ENCODE results near the gene LRRC8B. TPM values are rescaled to one million over a fixed set of nuclear protein-coding genes. Genes with fewer than 3 reads are reported as not detected.

The LRRC8B gene
- total RNA-seq, 2 donors from 2014 or later: 12.1 to 24.0 TPM

GRCh38 chr1:89565521-89565920, 40.9 kb downstream of the LRRC8B start:
- Mint-ChIP-seq H3K36me3 (ENCODE audit: low read depth) (peaks cover 4% of the 10 kb centered on the region), H3K27ac (no peak overlapping the region), H3K27me3 (no peaks in the 10 kb centered on the region), H3K4me1 (peaks cover 11% of the 10 kb centered on the region), H3K4me3 (no peak overlapping the region)
- ATAC-seq: no peak
- no peak for DNase-seq
- no peaks in the 10 kb centered on the region for H3K9me3 ChIP-seq (ENCODE audit: control insufficient read depth, low read length, poor library complexity, severe bottlenecking)

GRCh38 chr1:89566761-89567174, 42.1 kb downstream of the LRRC8B start:
- no peak overlapping the region for H3K27ac Mint-ChIP-seq
- no peaks in the 10 kb centered on the region for H3K9me3 ChIP-seq (ENCODE audit: control insufficient read depth, low read length, poor library complexity, severe bottlenecking)
- peaks cover 6% of the 10 kb centered on the region for H3K36me3 Mint-ChIP-seq (ENCODE audit: low read depth)
- no peak overlapping the region for H3K4me3 Mint-ChIP-seq
- peaks cover 14% of the 10 kb centered on the region for H3K4me1 Mint-ChIP-seq
- ATAC-seq (no peak), DNase-seq (no peak)
- H3K27me3 Mint-ChIP-seq: no peaks in the 10 kb centered on the region

- H3K27ac Mint-ChIP-seq: no peak overlapping the region
- H3K9me3 ChIP-seq (ENCODE audit: control insufficient read depth, low read length, poor library complexity, severe bottlenecking): no peaks in the 10 kb centered on the region
- peaks cover 14% of the 10 kb centered on the region for H3K4me1 Mint-ChIP-seq
- peaks cover 9% of the 10 kb centered on the region for H3K36me3 Mint-ChIP-seq (ENCODE audit: low read depth)
- no peaks in the 10 kb centered on the region for H3K27me3 Mint-ChIP-seq
- no peak overlapping the region for H3K4me3 Mint-ChIP-seq
- ATAC-seq (no peak), DNase-seq (no peak)
Measured at GRCh38 chr1:89567797-89568196, 43.2 kb downstream of the LRRC8B start.

- H3K9me3 ChIP-seq (ENCODE audit: control insufficient read depth, low read length, poor library complexity, severe bottlenecking): no peaks in the 10 kb centered on the region
- H3K27me3 Mint-ChIP-seq: no peaks in the 10 kb centered on the region
- DNase-seq (no peak), ATAC-seq (no peak)
- no peak overlapping the region for H3K27ac Mint-ChIP-seq
- peaks cover 5% of the 10 kb centered on the region for H3K4me1 Mint-ChIP-seq
- peaks cover 16% of the 10 kb centered on the region for H3K36me3 Mint-ChIP-seq (ENCODE audit: low read depth)
- H3K4me3 Mint-ChIP-seq: no peak overlapping the region
Measured at GRCh38 chr1:89573410-89573809, 48.8 kb downstream of the LRRC8B start.

- no peaks in the 10 kb centered on the region for H3K27me3 Mint-ChIP-seq
- peaks cover 16% of the 10 kb centered on the region for H3K36me3 Mint-ChIP-seq (ENCODE audit: low read depth)
- ATAC-seq: no peak
- H3K4me3 Mint-ChIP-seq: peak overlapping the region; percentile 25
- no peak overlapping the region for H3K27ac Mint-ChIP-seq
- DNase-seq: no peak
- H3K9me3 ChIP-seq (ENCODE audit: control insufficient read depth, low read length, poor library complexity, severe bottlenecking): no peaks in the 10 kb centered on the region
- peaks cover 9% of the 10 kb centered on the region for H3K4me1 Mint-ChIP-seq
Measured at GRCh38 chr1:89574621-89575020, 50.0 kb downstream of the LRRC8B start.

DNA sequence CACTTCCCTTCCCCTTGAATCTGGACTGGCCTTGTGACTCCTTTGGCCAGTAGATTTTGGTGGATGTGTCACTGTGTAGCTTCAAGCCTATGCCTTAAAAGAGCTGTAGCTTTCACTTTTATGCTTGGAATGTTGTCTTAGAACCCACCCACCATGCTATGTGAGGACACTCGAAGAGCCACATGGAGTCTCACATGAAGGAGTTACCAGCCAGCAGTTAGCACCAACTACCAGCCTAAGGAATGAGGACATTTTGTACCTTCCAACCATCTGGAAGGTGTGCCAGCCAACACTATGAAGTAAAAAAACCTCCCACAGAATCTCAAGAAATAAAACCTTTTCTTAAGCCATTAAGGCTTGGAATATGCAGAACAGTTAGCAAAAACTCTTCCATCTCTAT, 50.6 kb downstream of the LRRC8B start:
- Mint-ChIP-seq H3K4me3 (no peak overlapping the region), H3K36me3 (ENCODE audit: low read depth) (peaks cover 15% of the 10 kb centered on the region), H3K4me1 (peaks cover 9% of the 10 kb centered on the region), H3K27me3 (no peaks in the 10 kb centered on the region), H3K27ac (no peak overlapping the region)
- ATAC-seq: no peak
- H3K9me3 ChIP-seq (ENCODE audit: control insufficient read depth, low read length, poor library complexity, severe bottlenecking): no peaks in the 10 kb centered on the region
- DNase-seq: no peak

GRCh38 chr1:89576013-89576412, 51.4 kb downstream of the LRRC8B start:
- no peak overlapping the region for H3K27ac Mint-ChIP-seq

DNA sequence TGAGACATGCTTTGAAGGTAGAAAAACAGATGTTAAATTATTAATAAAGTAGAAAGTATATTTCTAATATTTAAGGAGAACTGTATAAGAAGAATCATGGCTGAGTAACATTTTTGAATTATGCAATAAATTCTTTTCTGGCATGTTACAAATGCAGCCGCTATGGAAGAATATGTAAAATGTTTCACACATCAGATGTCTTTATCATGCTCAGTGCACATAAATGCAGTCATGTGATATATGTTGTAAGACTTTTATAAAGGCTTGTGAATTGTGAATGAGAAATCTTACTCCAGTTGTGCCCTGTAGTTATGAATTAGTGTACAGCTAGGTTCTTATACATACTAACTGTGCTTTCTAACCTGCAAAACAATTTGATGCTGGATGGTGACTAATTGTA, 53.5 kb downstream of the LRRC8B start:
- Mint-ChIP-seq H3K36me3 (ENCODE audit: low read depth) (peaks cover 14% of the 10 kb centered on the region), H3K27ac (no peak overlapping the region), H3K4me1 (peaks cover 7% of the 10 kb centered on the region), H3K4me3 (no peak overlapping the region), H3K27me3 (no peaks in the 10 kb centered on the region)
- ATAC-seq (no peak), DNase-seq (no peak)
- no peaks in the 10 kb centered on the region for H3K9me3 ChIP-seq (ENCODE audit: control insufficient read depth, low read length, poor library complexity, severe bottlenecking)

More at GRCh38 chr1:89576013-89576412, 51.4 kb downstream of the LRRC8B start:
- no peaks in the 10 kb centered on the region for H3K27me3 Mint-ChIP-seq
- ATAC-seq: no peak
- peaks cover 13% of the 10 kb centered on the region for H3K36me3 Mint-ChIP-seq (ENCODE audit: low read depth)
- no peaks in the 10 kb centered on the region for H3K9me3 ChIP-seq (ENCODE audit: control insufficient read depth, low read length, poor library complexity, severe bottlenecking)
- DNase-seq: no peak
- no peak overlapping the region for H3K4me3 Mint-ChIP-seq
- H3K4me1 Mint-ChIP-seq: peaks cover 9% of the 10 kb centered on the region

DNA sequence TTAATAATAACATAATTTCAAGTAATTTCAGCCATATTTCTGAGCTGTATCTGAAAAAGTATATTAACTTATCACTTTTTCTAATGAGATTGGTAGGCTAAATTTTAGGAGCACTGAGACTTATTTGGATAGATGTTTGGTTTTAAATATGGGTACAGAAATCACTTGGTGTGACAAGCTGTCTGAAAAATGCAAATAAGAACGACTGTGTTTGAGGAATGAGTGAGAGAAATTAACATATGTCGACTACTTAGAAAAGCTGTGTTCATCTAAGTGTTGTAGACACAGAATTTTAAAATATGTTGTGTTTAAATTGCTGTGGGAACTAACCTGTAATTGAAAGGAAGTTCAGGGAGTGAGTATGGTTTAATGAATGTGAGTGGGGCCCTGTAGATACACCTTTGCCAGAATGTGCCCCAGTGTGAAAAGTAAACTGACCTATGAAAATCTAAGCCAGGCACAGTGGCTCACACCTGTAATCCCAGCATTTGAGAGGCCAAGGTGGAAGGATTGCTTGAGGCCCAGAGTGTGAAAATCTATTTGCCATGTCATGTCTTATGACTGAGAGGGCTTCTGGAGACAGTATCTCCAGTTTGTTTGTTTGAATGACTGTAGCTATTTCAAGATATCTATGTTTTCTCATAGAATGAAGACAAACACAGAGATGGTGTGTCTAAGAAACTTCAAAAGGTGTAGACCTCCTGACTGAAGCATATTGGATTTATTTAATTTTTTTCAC, 54.5 kb downstream of the LRRC8B start:
- H3K27me3 Mint-ChIP-seq: no peaks in the 10 kb centered on the region
- peak overlapping the region; percentile 45 for H3K27ac Mint-ChIP-seq
- H3K4me3 Mint-ChIP-seq: no peak overlapping the region
- H3K36me3 Mint-ChIP-seq (ENCODE audit: low read depth): peaks cover 13% of the 10 kb centered on the region
- peaks cover 7% of the 10 kb centered on the region for H3K4me1 Mint-ChIP-seq
- no peaks in the 10 kb centered on the region for H3K9me3 ChIP-seq (ENCODE audit: control insufficient read depth, low read length, poor library complexity, severe bottlenecking)
- DNase-seq (no peak), ATAC-seq (no peak)

- Mint-ChIP-seq H3K27me3 (no peaks in the 10 kb centered on the region), H3K27ac (no peak overlapping the region), H3K4me1 (peaks cover 7% of the 10 kb centered on the region), H3K4me3 (no peak overlapping the region), H3K36me3 (ENCODE audit: low read depth) (peaks cover 10% of the 10 kb centered on the region)
- no peak for ATAC-seq
- no peaks in the 10 kb centered on the region for H3K9me3 ChIP-seq (ENCODE audit: control insufficient read depth, low read length, poor library complexity, severe bottlenecking)
- no peak for DNase-seq
Measured at GRCh38 chr1:89580036-89580435, 55.4 kb downstream of the LRRC8B start.

DNA sequence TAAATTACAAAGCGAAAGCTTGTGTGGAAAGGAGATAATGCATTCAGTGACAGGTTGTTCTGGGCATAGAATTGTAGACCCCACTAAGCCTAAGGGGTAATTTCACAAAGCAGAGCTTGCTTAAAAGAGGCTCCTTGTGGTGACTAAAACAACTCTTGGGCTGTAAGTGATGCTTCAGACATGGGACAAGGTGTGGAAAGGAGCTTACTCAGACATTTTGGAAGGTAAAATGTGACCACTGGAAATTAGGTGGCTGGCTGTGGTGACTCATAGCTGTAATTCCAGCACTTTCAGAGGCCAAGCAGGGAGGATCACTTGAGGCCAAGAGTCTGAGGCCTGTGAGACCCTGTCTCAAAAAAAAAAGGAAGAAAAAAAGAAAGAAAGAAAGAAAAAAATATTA, 57.2 kb downstream of the LRRC8B start:
- Mint-ChIP-seq H3K27ac (peak overlapping the region; percentile 75), H3K4me3 (no peak overlapping the region)
- ATAC-seq: no peak

DNA sequence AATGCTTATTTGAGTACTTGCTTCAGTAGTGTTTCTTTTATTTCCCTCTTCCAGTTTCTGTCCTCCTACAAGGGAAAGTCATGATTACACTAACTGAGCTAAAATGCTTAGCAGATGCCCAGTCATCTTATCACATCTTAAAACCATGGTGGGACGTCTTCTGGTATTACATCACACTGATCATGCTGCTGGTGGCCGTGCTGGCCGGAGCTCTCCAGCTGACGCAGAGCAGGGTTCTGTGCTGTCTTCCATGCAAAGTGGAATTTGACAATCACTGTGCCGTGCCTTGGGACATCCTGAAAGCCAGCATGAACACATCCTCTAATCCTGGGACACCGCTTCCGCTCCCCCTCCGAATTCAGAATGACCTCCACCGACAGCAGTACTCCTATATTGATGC, 57.9 kb downstream of the LRRC8B start:
- peaks cover 10% of the 10 kb centered on the region for H3K36me3 Mint-ChIP-seq (ENCODE audit: low read depth)
- H3K4me1 Mint-ChIP-seq: peaks cover 4% of the 10 kb centered on the region
- no peaks in the 10 kb centered on the region for H3K9me3 ChIP-seq (ENCODE audit: control insufficient read depth, low read length, poor library complexity, severe bottlenecking)
- no peak overlapping the region for H3K4me3 Mint-ChIP-seq
- H3K27ac Mint-ChIP-seq: peak overlapping the region; percentile 67
- DNase-seq: no peak
- no peak for ATAC-seq
- H3K27me3 Mint-ChIP-seq: no peaks in the 10 kb centered on the region

More for the DNA sequence above, 57.2 kb downstream of the LRRC8B start:
- no peaks in the 10 kb centered on the region for H3K9me3 ChIP-seq (ENCODE audit: control insufficient read depth, low read length, poor library complexity, severe bottlenecking)
- Mint-ChIP-seq H3K4me1 (peaks cover 4% of the 10 kb centered on the region), H3K36me3 (ENCODE audit: low read depth) (peaks cover 10% of the 10 kb centered on the region), H3K27me3 (no peaks in the 10 kb centered on the region)
- no peak for DNase-seq

GRCh38 chr1:89584211-89584610, 59.6 kb downstream of the LRRC8B start:
- Mint-ChIP-seq H3K4me3 (no peak overlapping the region), H3K36me3 (ENCODE audit: low read depth) (peaks cover 10% of the 10 kb centered on the region), H3K4me1 (peaks cover 8% of the 10 kb centered on the region), H3K27ac (no peak overlapping the region), H3K27me3 (no peaks in the 10 kb centered on the region)
- H3K9me3 ChIP-seq (ENCODE audit: control insufficient read depth, low read length, poor library complexity, severe bottlenecking): no peaks in the 10 kb centered on the region
- no peak for DNase-seq
- ATAC-seq: no peak

DNA sequence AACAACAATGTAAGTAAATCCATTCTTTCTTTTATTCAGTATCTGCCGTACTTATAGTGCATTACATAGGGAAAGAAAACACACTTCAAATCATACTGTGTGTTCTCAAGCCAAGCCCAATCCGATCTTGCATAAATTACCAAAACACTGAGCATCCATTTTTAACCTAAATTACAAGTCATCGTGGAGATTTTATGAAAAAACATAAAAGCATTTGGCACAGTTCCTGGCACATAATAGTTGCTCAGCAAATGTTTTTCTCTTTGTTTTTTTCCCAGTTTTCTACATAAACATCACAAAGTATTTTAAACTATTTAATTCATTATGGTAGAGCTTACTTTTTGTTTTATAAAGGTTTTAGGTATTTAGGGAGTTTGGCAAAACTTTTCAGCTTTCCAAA, 60.2 kb downstream of the LRRC8B start:
- Mint-ChIP-seq H3K4me3 (no peak overlapping the region), H3K36me3 (ENCODE audit: low read depth) (peaks cover 10% of the 10 kb centered on the region), H3K4me1 (peaks cover 11% of the 10 kb centered on the region), H3K27ac (no peak overlapping the region), H3K27me3 (no peaks in the 10 kb centered on the region)
- no peak for DNase-seq
- no peak for ATAC-seq
- no peaks in the 10 kb centered on the region for H3K9me3 ChIP-seq (ENCODE audit: control insufficient read depth, low read length, poor library complexity, severe bottlenecking)

Measured in T-helper 17 cell (primary cell).